HG02610 (cell line): Measurements from ENCODE around the gene RNU6-1.

ENCODE experiments used
- ATAC-seq: cut with Tn5 transposase; IDR thresholded peaks from one replicate; pipeline ENCODE4 v1.9.1; 2021; ENCODE audit warnings: mild to moderate bottlenecking, moderate library complexity; ENCODE audit not compliant: unreplicated experiment

RNU6-1 gene

GRCh38 chr15:67859331-67859946, 19.6 kb upstream of the RNU6-1 start:
- ATAC-seq = no peak

- no peak for ATAC-seq
Observed at GRCh38 chr15:67857220-67857619, 17.4 kb upstream of the RNU6-1 start.

- ATAC-seq = no peak
Observed at GRCh38 chr15:67855842-67856241, 16.0 kb upstream of the RNU6-1 start.

- ATAC-seq = no peak
Observed at GRCh38 chr15:67854358-67854757, 14.5 kb upstream of the RNU6-1 start.

- no peak for ATAC-seq
Observed at GRCh38 chr15:67853454-67853853, 13.6 kb upstream of the RNU6-1 start.

GRCh38 chr15:67852418-67852817, 12.6 kb upstream of the RNU6-1 start:
- no peak for ATAC-seq

GRCh38 chr15:67850994-67851571, 11.2 kb upstream of the RNU6-1 start:
- no peak for ATAC-seq

GRCh38 chr15:67850336-67850735, 10.5 kb upstream of the RNU6-1 start:
- ATAC-seq = no peak

- no peak for ATAC-seq
Observed at GRCh38 chr15:67849538-67849937, 9.7 kb upstream of the RNU6-1 start.

GRCh38 chr15:67845974-67846373, 6.1 kb upstream of the RNU6-1 start:
- ATAC-seq = no peak

GRCh38 chr15:67843571-67844387, 3.9 kb upstream of the RNU6-1 start:
- ATAC-seq = no peak

GRCh38 chr15:67843092-67843501, 3.3 kb upstream of the RNU6-1 start:
- ATAC-seq = no peak

GRCh38 chr15:67841513-67841762, 1.6 kb upstream of the RNU6-1 start:
- ATAC-seq = no peak

GRCh38 chr15:67840749-67841512, 1.1 kb upstream of the RNU6-1 start:
- no peak for ATAC-seq

- ATAC-seq = peak; percentile 13
Observed at GRCh38 chr15:67839499-67839928, 331 bp downstream of the RNU6-1 start.

GRCh38 chr15:67838789-67839332, 984 bp downstream of the RNU6-1 start:
- ATAC-seq = no peak

GRCh38 chr15:67836955-67837354, 2.9 kb downstream of the RNU6-1 start:
- no peak for ATAC-seq

- no peak for ATAC-seq
Observed at GRCh38 chr15:67836477-67836876, 3.4 kb downstream of the RNU6-1 start.

- ATAC-seq = no peak
Observed at GRCh38 chr15:67836134-67836455, 3.8 kb downstream of the RNU6-1 start.

GRCh38 chr15:67835297-67836133, 4.3 kb downstream of the RNU6-1 start:
- no peak for ATAC-seq
